ENCODE results near the gene LYSMD2. TPM values are rescaled to one million over a fixed set of nuclear protein-coding genes. Genes with fewer than 3 reads are reported as not detected.
"Not testable (repeated sequence)": the region's sequence is repeated elsewhere in the genome, so short reads cannot be mapped to it uniquely, and the experiment has no call there.

The LYSMD2 gene
- total RNA-seq: 18.2 TPM

- peak; percentile 76 for DNase-seq (ENCODE audit: low spot score)
Observed at GRCh38 chr15:51737522-51738305, at the start of gene LYSMD2. LYSMD2 (minus strand) TSS chr15:51737655; CDS start chr15:51737622, 33 bp downstream.

- DNase-seq (ENCODE audit: low spot score): not testable (repeated sequence)
Observed at GRCh38 chr15:51787130-51787529, 49.7 kb upstream of the LYSMD2 start.

GRCh38 chr15:51783967-51784366 is 46.5 kb upstream of the LYSMD2 start:
- no peak for DNase-seq (ENCODE audit: low spot score)

GRCh38 chr15:51782357-51782896 is 45.0 kb upstream of the LYSMD2 start:
- no peak for DNase-seq (ENCODE audit: low spot score)

- DNase-seq (ENCODE audit: low spot score): no peak
Observed at GRCh38 chr15:51781506-51781905, 44.1 kb upstream of the LYSMD2 start.

GRCh38 chr15:51780636-51781035 is 43.2 kb upstream of the LYSMD2 start:
- DNase-seq (ENCODE audit: low spot score): no peak

- DNase-seq (ENCODE audit: low spot score): peak; percentile 77
Observed at GRCh38 chr15:51776952-51777569, 39.6 kb upstream of the LYSMD2 start.

GRCh38 chr15:51775967-51776816 is 38.7 kb upstream of the LYSMD2 start:
- peak; percentile 28 for DNase-seq (ENCODE audit: low spot score)

- no peak for DNase-seq (ENCODE audit: low spot score)
Observed at GRCh38 chr15:51774916-51775315, 37.5 kb upstream of the LYSMD2 start.

- DNase-seq (ENCODE audit: low spot score): no peak
Observed at GRCh38 chr15:51771773-51772172, 34.3 kb upstream of the LYSMD2 start.

- no peak for DNase-seq (ENCODE audit: low spot score)
Observed at GRCh38 chr15:51770902-51771301, 33.4 kb upstream of the LYSMD2 start.

GRCh38 chr15:51768018-51768417 is 30.6 kb upstream of the LYSMD2 start:
- DNase-seq (ENCODE audit: low spot score): no peak

- DNase-seq (ENCODE audit: low spot score): no peak
Observed at GRCh38 chr15:51766341-51766740, 28.9 kb upstream of the LYSMD2 start.

GRCh38 chr15:51765751-51766150 is 28.3 kb upstream of the LYSMD2 start:
- no peak for DNase-seq (ENCODE audit: low spot score)

- no peak for DNase-seq (ENCODE audit: low spot score)
Observed at GRCh38 chr15:51760805-51761204, 23.4 kb upstream of the LYSMD2 start.

- no peak for DNase-seq (ENCODE audit: low spot score)
Observed at GRCh38 chr15:51759557-51760070, 22.2 kb upstream of the LYSMD2 start.

- DNase-seq (ENCODE audit: low spot score): peak; percentile 28
Observed at GRCh38 chr15:51758645-51759044, 21.2 kb upstream of the LYSMD2 start.

GRCh38 chr15:51757450-51757849 is 20.0 kb upstream of the LYSMD2 start:
- no peak for DNase-seq (ENCODE audit: low spot score)

GRCh38 chr15:51756482-51756881 is 19.0 kb upstream of the LYSMD2 start:
- DNase-seq (ENCODE audit: low spot score): no peak

- no peak for DNase-seq (ENCODE audit: low spot score)
Observed at GRCh38 chr15:51755790-51756189, 18.3 kb upstream of the LYSMD2 start.

- no peak for DNase-seq (ENCODE audit: low spot score)
Observed at GRCh38 chr15:51754267-51754666, 16.8 kb upstream of the LYSMD2 start.

- no peak for DNase-seq (ENCODE audit: low spot score)
Observed at GRCh38 chr15:51752888-51753287, 15.4 kb upstream of the LYSMD2 start.
